H9 (cell line): Measurements from ENCODE around the gene BET1L. TPM values are rescaled to one million over a fixed set of nuclear protein-coding genes. Genes with fewer than 3 reads are reported as not detected.

Experiments
- DNase-seq: peaks from one replicate; pipeline ENCODE4 v3.0.0-alpha.2; 2017
- H2AFZ ChIP-seq: one replicate; pipeline ENCODE4 v1.6.1; 2013; ENCODE audit warnings: mild to moderate bottlenecking, low read length, control low read depth, moderate library complexity
- H2AK5ac ChIP-seq: 2 replicates; pipeline ENCODE4 v1.6.1; 2013; ENCODE audit warnings: low read length, control low read depth, mixed read lengths; ENCODE audit not compliant: insufficient read length
- H2BK120ac ChIP-seq: one replicate; pipeline ENCODE4 v1.6.1; 2013; ENCODE audit warnings: low read depth, mild to moderate bottlenecking, low read length, control low read depth, inconsistent platforms; ENCODE audit not compliant: poor library complexity, severe bottlenecking
- H2BK12ac ChIP-seq: 2 replicates; pipeline ENCODE4 v1.6.1; 2013; ENCODE audit warnings: low read length, control low read depth, mixed read lengths, low read depth; ENCODE audit not compliant: insufficient read length
- H2BK15ac ChIP-seq: 2 replicates; pipeline ENCODE4 v1.6.1; 2013; ENCODE audit warnings: low read depth, low read length, control low read depth
- H2BK20ac ChIP-seq: one replicate; pipeline ENCODE4 v1.6.1; 2013; ENCODE audit warnings: low read depth, mild to moderate bottlenecking, low read length, control low read depth, inconsistent platforms; ENCODE audit not compliant: poor library complexity, severe bottlenecking
- H2BK5ac ChIP-seq: 2 replicates; pipeline ENCODE4 v1.6.1; 2013; ENCODE audit warnings: low read length, control low read depth, mixed read lengths; ENCODE audit not compliant: insufficient read length
- H3K14ac ChIP-seq: 2 replicates; pipeline ENCODE4 v1.6.1; 2013; ENCODE audit warnings: low read length, control low read depth; ENCODE audit not compliant: insufficient read depth
- H3K18ac ChIP-seq: 2 replicates; pipeline ENCODE4 v1.6.1; 2013; ENCODE audit warnings: low read depth, mild to moderate bottlenecking, mixed read lengths, low read length, control low read depth; ENCODE audit not compliant: insufficient read length
- H3K23ac ChIP-seq: 2 replicates; pipeline ENCODE4 v1.6.1; 2013; ENCODE audit warnings: low read length, control low read depth, mixed read lengths, low read depth; ENCODE audit not compliant: insufficient read length
- H3K23me2 ChIP-seq: 2 replicates; pipeline ENCODE4 v1.6.1; 2013; ENCODE audit warnings: low read depth, mild to moderate bottlenecking, mixed read lengths, low read length, control low read depth; ENCODE audit not compliant: insufficient read length, poor library complexity, severe bottlenecking
- H3K27ac ChIP-seq: 2 replicates; pipeline ENCODE4 v1.5.1; 2013; ENCODE audit warnings: low read length, control low read depth, mixed read lengths, low read depth; ENCODE audit not compliant: insufficient read length
- H3K27me3 ChIP-seq: 2 replicates; pipeline ENCODE4 v1.6.1; 2013; ENCODE audit warnings: low read length, control low read depth, inconsistent platforms; ENCODE audit not compliant: insufficient read depth
- H3K4ac ChIP-seq: 2 replicates; pipeline ENCODE4 v1.6.1; 2013; ENCODE audit warnings: low read depth, mild to moderate bottlenecking, control low read depth, inconsistent platforms, low read length, moderate library complexity
- H3K4me1 ChIP-seq: 2 replicates; pipeline ENCODE4 v1.6.1; 2013; ENCODE audit warnings: low read length, control low read depth, inconsistent platforms; ENCODE audit not compliant: insufficient read depth
- H3K4me2 ChIP-seq: 2 replicates; pipeline ENCODE4 v1.6.1; 2013; ENCODE audit warnings: low read length, control low read depth, mixed read lengths; ENCODE audit not compliant: insufficient read length, insufficient read depth
- H3K56ac ChIP-seq: 2 replicates; pipeline ENCODE4 v1.6.1; 2013; ENCODE audit warnings: low read depth, mild to moderate bottlenecking, mixed read lengths, low read length, control low read depth; ENCODE audit not compliant: insufficient read length
- H3K79me1 ChIP-seq: 2 replicates; pipeline ENCODE4 v1.6.1; 2013; ENCODE audit warnings: low read depth, mild to moderate bottlenecking, moderate library complexity, low read length, control low read depth, inconsistent platforms; ENCODE audit not compliant: insufficient read depth, poor library complexity, severe bottlenecking
- H3K79me2 ChIP-seq: 2 replicates; pipeline ENCODE4 v1.6.1; 2013; ENCODE audit warnings: low read length, control low read depth, inconsistent platforms; ENCODE audit not compliant: insufficient read depth
- H3K9ac ChIP-seq: 2 replicates; pipeline ENCODE4 v1.6.1; 2013; ENCODE audit warnings: low read length, control low read depth, mixed read lengths; ENCODE audit not compliant: insufficient read length; ENCODE audit errors: extremely low read depth
- H3K9me3 ChIP-seq: one replicate; pipeline ENCODE4 v1.6.1; 2013; ENCODE audit warnings: low read depth, low read length, inconsistent platforms; ENCODE audit not compliant: control insufficient read depth
- H3T11ph ChIP-seq: one replicate; pipeline ENCODE4 v1.6.1; 2013; ENCODE audit warnings: mild to moderate bottlenecking, low read length, control low read depth, inconsistent platforms
- H4K20me1 ChIP-seq: one replicate; pipeline ENCODE4 v1.6.1; 2013; ENCODE audit not compliant: control insufficient read depth, insufficient read length, insufficient read depth
- H4K5ac ChIP-seq: 2 replicates; pipeline ENCODE4 v1.6.1; 2013; ENCODE audit warnings: low read depth, mild to moderate bottlenecking, mixed read lengths, low read length, control low read depth; ENCODE audit not compliant: insufficient read length
- H4K8ac ChIP-seq: replicated peaks from 2 replicates; pipeline ENCODE4 v1.6.1; 2013; ENCODE audit warnings: low read length, control low read depth, mixed read lengths, low read depth; ENCODE audit not compliant: insufficient read length
- H4K91ac ChIP-seq: 2 replicates; pipeline ENCODE4 v1.6.1; 2013; ENCODE audit warnings: low read depth, mild to moderate bottlenecking, moderate library complexity, mixed read lengths, low read length, control low read depth; ENCODE audit not compliant: insufficient read length
- H3K27ac Mint-ChIP-seq, 3 experiments: 2 replicates in 2 of 3; 3 replicates in 1 of 3; pipeline ENCODE4 v1.8.0; 2020 to 2021; ENCODE audit warnings: mixed read lengths in 3 of 3, mild to moderate bottlenecking in 1 of 3, moderate library complexity in 1 of 3
- H3K27me3 Mint-ChIP-seq: 2 replicates; pipeline ENCODE4 v1.8.0; 2021; ENCODE audit warnings: low read depth, mild to moderate bottlenecking, moderate library complexity, mixed read lengths
- H3K36me3 Mint-ChIP-seq, 3 experiments: 2 replicates in 2 of 3; 3 replicates in 1 of 3; pipeline ENCODE4 v1.8.0; 2020 to 2021; ENCODE audit warnings: low read depth in 3 of 3, mixed read lengths in 3 of 3; ENCODE audit not compliant: insufficient read depth in 1 of 3
- H3K4me1 Mint-ChIP-seq, 2 experiments: 2 replicates each; pipeline ENCODE4 v1.8.0; 2020; ENCODE audit warnings: mixed read lengths in 2 of 2
- H3K4me3 Mint-ChIP-seq, 2 experiments: 2 replicates in 1 of 2; 3 replicates in 1 of 2; pipeline ENCODE4 v1.8.0; 2020 to 2021; ENCODE audit warnings: mild to moderate bottlenecking in 2 of 2, mixed read lengths in 2 of 2, moderate library complexity in 1 of 2
- H3K9me3 Mint-ChIP-seq, 2 experiments: 2 replicates in 1 of 2; 3 replicates in 1 of 2; pipeline ENCODE4 v1.8.0; 2020; ENCODE audit warnings: mild to moderate bottlenecking in 2 of 2, mixed read lengths in 2 of 2, moderate library complexity in 1 of 2
- CTCF ChIP-seq: fragments of 200-600 bp; sonication (generic); conservative IDR thresholded peaks from 3 replicates; pipeline ENCODE4 v1.8.0; 2021; ENCODE audit warnings: antibody characterized with exemption, mild to moderate bottlenecking
- WGBS: extraction: QIAGEN DNeasy Blood & Tissue Kit; methylation state at CpG from one replicate; pipeline ENCODE4 v1.1.7; 2013; ENCODE audit warnings: missing lambda C conversion rate, low lambda C conversion rate, mixed read lengths; ENCODE audit not compliant: insufficient read length; ENCODE audit errors: extremely low coverage; 5-methylcytosine and 5-hydroxymethylcytosine counted together
- total RNA-seq: library from RNA; stranded (reverse); gene quantifications from 2 replicates; pipeline ENCODE4 v1.2.1, GENCODE V29; 2021

Gene BET1L
- total RNA-seq, 1 experiment from 2014 or later = 49.4 TPM

GRCh38 chr11:232783-233565, 25.8 kb upstream of the BET1L start:
- peaks cover 5 to 14% of the 10 kb centered on the region in 2 experiments for H3K4me1 Mint-ChIP-seq
- no peak for DNase-seq
- H3K56ac ChIP-seq = no peak overlapping the region

More at GRCh38 chr11:232783-233565, 25.8 kb upstream of the BET1L start:
- peaks cover 3% of the 10 kb centered on the region; the same call in 1 of the 2 replicates for H3K79me2 ChIP-seq
- no peak overlapping the region for H3K9ac ChIP-seq
- H4K5ac ChIP-seq = no peak overlapping the region
- H3K27ac ChIP-seq = no peak overlapping the region
- no peak overlapping the region for H2BK15ac ChIP-seq
- H3K4me1 ChIP-seq = no peaks in the 10 kb centered on the region; the same call in 1 of the 2 replicates
- H3K4me2 ChIP-seq = no peak overlapping the region
- H3K4ac ChIP-seq = no peak overlapping the region
- H3K9me3 Mint-ChIP-seq = no peaks in the 10 kb centered on the region; a peak in 1 of 5 replicates
- peaks cover 0 to 22% (median 3%) of the 10 kb centered on the region in 3 experiments; a peak in 4 of 7 replicates for H3K36me3 Mint-ChIP-seq
- no peak overlapping the region for H3K23ac ChIP-seq
- no CpG with 5 or more reads among the region's 20 CpGs for WGBS
- no peaks in the 10 kb centered on the region for H3K79me1 ChIP-seq
- no peaks in the 10 kb centered on the region for H3K9me3 ChIP-seq
- no peak overlapping the region for H4K8ac ChIP-seq
- no peak overlapping the region for H2AK5ac ChIP-seq
- H3K4me3 Mint-ChIP-seq = peak overlapping the region in 1 of 2 experiments; percentile 8; a peak in 1 of 5 replicates
- H2BK20ac ChIP-seq = no peak overlapping the region
- no peaks in the 10 kb centered on the region for H4K20me1 ChIP-seq
- H3K14ac ChIP-seq = no peak overlapping the region
- peaks cover 6% of the 10 kb centered on the region for H3K23me2 ChIP-seq
- H3K27ac Mint-ChIP-seq = peak overlapping the region in 1 of 3 experiments; percentile 70; a peak in 2 of 7 replicates
- no peak for TF ChIP-seq CTCF
- no peaks in the 10 kb centered on the region; the same call in 1 of the 2 replicates for H3K27me3 Mint-ChIP-seq
- H2BK120ac ChIP-seq = no peak overlapping the region
- H2BK5ac ChIP-seq = no peak overlapping the region
- H3K18ac ChIP-seq = no peak overlapping the region
- H2AFZ ChIP-seq = no peak overlapping the region
- no peak overlapping the region for H3T11ph ChIP-seq
- no peak overlapping the region for H2BK12ac ChIP-seq
- H4K91ac ChIP-seq = no peak overlapping the region
- no peaks in the 10 kb centered on the region; the same call in 1 of the 2 replicates for H3K27me3 ChIP-seq
